ENCODE results near the gene PARD3B. TPM values are rescaled to one million over a fixed set of nuclear protein-coding genes. Genes with fewer than 3 reads are reported as not detected.

The PARD3B gene
- total RNA-seq, 2 experiments from 2014 or later = 0.23 to 0.53 TPM

DNA sequence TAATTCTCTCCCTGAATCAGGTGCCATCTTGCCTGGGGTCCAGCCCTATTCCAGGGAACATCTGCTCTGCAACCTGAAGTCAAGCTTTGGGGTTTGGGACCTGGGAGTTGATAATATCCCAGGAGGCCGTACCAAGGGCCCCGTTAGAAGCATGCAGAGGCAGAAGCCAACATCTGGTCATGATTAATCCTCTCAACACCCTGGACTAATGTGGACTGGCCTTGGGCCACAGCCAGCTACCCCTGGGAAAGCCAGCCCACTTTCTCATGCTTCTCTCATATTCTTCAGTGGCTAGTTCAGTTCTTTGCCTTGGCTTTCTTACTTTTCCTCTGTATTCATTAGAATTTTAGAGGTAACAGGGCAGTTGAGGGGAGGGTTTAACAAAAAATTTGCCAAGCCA, 621.5 kb downstream of the PARD3B start:
- ChIA-PET CTCF (no interaction called here), POLR2A (no interaction called here)
- Mint-ChIP-seq H3K27me3 (no peaks in the 10 kb centered on the region), H3K9me3 (no peaks in the 10 kb centered on the region), H3K4me3 (no peak overlapping the region), H3K4me1 (peaks cover 4% of the 10 kb centered on the region), H3K27ac (no peak overlapping the region), H3K36me3 (ENCODE audit: low read depth) (no peaks in the 10 kb centered on the region)
- no peak for DNase-seq

DNA sequence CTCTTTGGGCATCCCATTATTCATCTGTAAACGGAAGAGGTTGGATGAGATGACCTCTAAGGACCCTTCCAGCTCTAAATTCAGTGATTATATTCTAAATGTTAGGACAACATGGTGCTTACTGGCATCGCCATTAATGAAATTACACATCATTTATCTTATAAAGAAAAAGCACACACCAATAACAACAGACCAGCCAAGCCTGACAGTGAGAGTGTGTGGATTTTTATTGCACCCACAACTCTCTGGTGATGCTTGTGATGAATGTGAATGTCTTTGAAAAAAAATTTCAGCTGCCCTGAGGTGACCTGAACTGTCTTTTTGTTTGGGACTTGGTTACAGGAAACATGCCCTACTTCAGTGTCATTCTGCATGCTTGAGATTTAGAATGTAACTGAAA, 623.7 kb downstream of the PARD3B start:
- Mint-ChIP-seq H3K27me3 (no peaks in the 10 kb centered on the region), H3K9me3 (no peaks in the 10 kb centered on the region), H3K27ac (no peak overlapping the region), H3K4me3 (no peak overlapping the region), H3K4me1 (peaks cover 4% of the 10 kb centered on the region), H3K36me3 (ENCODE audit: low read depth) (no peaks in the 10 kb centered on the region)
- ChIA-PET POLR2A (no interaction called here), CTCF (interaction anchor here (1.0 kb wide), 1 partner anchor 10 kb away, joined by 4 read pairs; no protein-coding TSS in a partner anchor)
- DNase-seq = no peak

DNA sequence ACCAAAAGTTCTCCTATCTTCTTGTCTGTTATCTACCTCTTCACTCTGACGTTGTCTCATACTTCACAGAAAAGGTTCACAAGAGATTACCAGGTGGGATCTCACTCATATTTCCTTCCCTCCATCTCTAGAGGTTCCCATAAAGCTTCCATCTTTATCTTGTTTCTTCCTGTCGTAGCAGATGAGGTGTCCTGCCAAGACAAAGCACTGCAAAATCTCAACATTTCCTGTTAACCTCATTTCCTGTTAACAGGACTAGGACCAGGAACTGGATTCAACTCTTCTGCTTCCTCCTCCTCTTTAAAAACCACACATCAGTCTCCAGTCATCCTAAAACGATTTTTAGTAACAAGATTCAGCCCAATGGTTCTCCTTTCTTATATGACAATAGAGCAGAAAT, 624.2 kb downstream of the PARD3B start:
- H3K27ac Mint-ChIP-seq = no peak overlapping the region
- ChIA-PET POLR2A (no interaction called here), CTCF (interaction anchor here (1.0 kb wide), 1 partner anchor 10 kb away, joined by 4 read pairs; no protein-coding TSS in a partner anchor)
- H3K36me3 Mint-ChIP-seq (ENCODE audit: low read depth) = no peaks in the 10 kb centered on the region
- H3K9me3 Mint-ChIP-seq = no peaks in the 10 kb centered on the region
- H3K4me3 Mint-ChIP-seq = no peak overlapping the region
- DNase-seq = no peak
- H3K27me3 Mint-ChIP-seq = no peaks in the 10 kb centered on the region
- peaks cover 4% of the 10 kb centered on the region for H3K4me1 Mint-ChIP-seq

DNA sequence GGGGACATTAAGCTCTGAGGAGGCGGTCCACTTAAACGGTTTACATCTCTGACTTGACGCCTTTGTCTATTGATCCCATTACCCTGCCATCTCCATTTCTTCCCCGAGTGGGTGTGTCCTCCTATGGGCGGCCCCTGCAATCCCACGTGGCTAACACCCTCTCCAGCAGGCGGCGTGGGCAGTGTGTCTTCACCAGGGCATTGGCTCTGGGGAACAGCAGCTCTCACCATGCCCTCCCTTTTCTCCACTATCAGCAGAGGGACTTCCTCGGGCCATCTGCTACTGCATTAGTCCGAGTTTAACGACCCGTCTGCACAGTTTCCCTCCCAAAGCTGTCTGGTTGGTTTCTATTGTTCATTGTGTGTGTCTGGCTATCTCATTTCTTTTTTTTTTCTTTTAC, 625.1 kb downstream of the PARD3B start:
- Mint-ChIP-seq H3K27me3 (no peaks in the 10 kb centered on the region), H3K36me3 (ENCODE audit: low read depth) (no peaks in the 10 kb centered on the region), H3K4me1 (peaks cover 4% of the 10 kb centered on the region), H3K9me3 (no peaks in the 10 kb centered on the region), H3K27ac (no peak overlapping the region), H3K4me3 (no peak overlapping the region)
- DNase-seq = no peak
- POLR2A ChIA-PET = no interaction called here
- CTCF ChIA-PET = no interaction called here

DNA sequence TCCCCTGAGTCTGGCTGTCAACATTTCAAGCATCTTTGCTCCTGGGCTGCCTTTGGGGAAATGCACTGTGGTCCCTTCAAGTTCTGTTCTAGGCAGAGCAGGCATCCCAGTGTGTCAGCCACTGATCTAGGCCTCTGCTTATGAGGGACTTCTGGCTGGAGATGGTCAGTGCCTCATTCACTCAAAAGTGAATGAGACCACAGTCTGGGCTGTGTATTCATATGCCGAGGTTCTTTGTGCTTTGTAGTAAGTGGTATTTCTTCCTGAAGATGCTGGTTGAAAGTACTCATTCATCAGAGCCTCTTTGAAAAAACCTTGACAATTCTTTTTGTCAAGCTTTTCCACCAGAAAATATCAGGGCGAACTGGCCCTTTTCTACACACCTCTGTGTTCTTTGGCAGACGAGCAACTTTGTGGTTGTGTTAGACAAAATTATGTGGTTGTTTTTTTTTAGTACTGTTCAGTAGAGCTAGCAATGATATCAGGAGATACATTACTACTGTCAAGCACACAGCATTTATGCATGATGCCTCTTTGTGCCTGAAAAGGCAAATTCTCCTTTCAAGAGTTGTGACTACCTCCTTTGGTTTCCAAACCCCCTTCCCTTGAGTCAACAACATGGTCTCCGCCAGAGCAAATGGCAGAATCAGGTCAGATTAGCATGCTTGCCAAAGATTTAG, 626.1 kb downstream of the PARD3B start:
- Mint-ChIP-seq H3K4me1 (peaks cover 4% of the 10 kb centered on the region), H3K4me3 (no peak overlapping the region), H3K9me3 (no peaks in the 10 kb centered on the region), H3K27ac (no peak overlapping the region), H3K27me3 (no peaks in the 10 kb centered on the region), H3K36me3 (ENCODE audit: low read depth) (no peaks in the 10 kb centered on the region)
- ChIA-PET CTCF (no interaction called here), POLR2A (interaction anchor here (0.9 kb wide), 1 partner anchor 12 kb away, joined by 3 read pairs; no protein-coding TSS in a partner anchor)
- no peak for DNase-seq

DNA sequence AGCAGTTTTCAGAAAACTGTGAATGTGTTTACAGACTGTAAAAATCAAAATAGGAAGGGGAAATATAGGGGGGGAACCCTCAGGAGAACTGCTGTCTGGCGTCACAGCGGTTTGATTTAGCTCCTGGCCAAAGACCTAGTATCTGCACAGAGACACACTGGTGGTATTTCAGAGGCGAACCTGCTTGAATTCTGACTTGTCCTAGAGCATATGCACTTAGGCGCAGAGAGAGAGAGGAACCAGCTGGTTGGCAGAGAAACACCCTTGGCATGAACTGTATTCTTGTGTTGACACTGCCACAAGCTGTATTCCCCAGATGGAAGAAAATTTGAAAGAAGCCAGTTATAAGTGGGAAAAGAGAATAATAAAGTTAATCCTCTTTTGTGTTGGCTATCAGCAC, 630.6 kb downstream of the PARD3B start:
- H3K4me1 Mint-ChIP-seq = no peaks in the 10 kb centered on the region
- no peaks in the 10 kb centered on the region for H3K36me3 Mint-ChIP-seq (ENCODE audit: low read depth)
- CTCF ChIA-PET = no interaction called here
- no peaks in the 10 kb centered on the region for H3K27me3 Mint-ChIP-seq
- no peaks in the 10 kb centered on the region for H3K9me3 Mint-ChIP-seq
- no peak for DNase-seq
- no peak overlapping the region for H3K4me3 Mint-ChIP-seq
- no peak overlapping the region for H3K27ac Mint-ChIP-seq
- POLR2A ChIA-PET = no interaction called here

DNA sequence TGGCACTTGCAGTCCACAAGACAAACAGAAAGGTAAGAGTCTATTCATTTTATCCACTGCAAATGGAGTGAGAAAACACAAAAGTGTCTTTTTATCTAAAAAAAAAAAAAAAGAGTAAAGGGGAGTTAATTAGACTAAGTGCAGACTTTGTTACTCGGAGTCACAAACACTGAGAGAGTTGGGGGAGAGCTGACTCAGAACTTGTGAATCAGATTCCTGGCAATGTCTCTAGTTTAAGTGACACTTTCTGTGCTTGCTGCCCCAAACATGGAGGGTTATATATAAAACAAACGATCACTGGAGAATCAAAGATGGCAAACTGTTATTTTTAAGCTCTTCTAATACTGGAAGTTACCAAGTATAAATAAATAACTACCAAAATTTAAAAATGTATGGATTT, 631.3 kb downstream of the PARD3B start:
- Mint-ChIP-seq H3K36me3 (ENCODE audit: low read depth) (no peaks in the 10 kb centered on the region), H3K27ac (no peak overlapping the region), H3K9me3 (no peaks in the 10 kb centered on the region), H3K4me3 (no peak overlapping the region), H3K4me1 (no peaks in the 10 kb centered on the region), H3K27me3 (no peaks in the 10 kb centered on the region)
- ChIA-PET POLR2A (no interaction called here), CTCF (no interaction called here)
- no peak for DNase-seq

DNA sequence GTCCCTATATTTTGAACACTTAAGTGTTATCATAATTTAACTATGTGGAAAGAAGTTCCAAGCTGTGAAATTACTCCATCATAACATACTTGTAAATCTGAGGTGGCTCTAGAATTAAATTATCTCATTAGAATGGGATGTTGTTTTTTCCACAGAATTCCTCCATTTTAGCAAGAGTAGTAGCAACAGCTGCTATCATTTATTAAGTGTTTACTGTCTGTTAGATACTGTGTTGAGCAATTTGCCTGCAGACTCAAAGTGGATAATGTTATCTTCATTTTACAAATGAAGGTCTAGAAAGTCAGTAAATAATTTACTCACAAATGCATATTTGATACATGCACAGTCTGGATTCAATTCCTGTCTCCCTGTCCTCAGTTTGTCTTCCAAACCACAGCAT, 632.3 kb downstream of the PARD3B start:
- ChIA-PET POLR2A (no interaction called here), CTCF (no interaction called here)
- Mint-ChIP-seq H3K27me3 (no peaks in the 10 kb centered on the region), H3K4me3 (no peak overlapping the region), H3K27ac (no peak overlapping the region), H3K9me3 (no peaks in the 10 kb centered on the region), H3K36me3 (ENCODE audit: low read depth) (no peaks in the 10 kb centered on the region), H3K4me1 (no peaks in the 10 kb centered on the region)
- DNase-seq = no peak

DNA sequence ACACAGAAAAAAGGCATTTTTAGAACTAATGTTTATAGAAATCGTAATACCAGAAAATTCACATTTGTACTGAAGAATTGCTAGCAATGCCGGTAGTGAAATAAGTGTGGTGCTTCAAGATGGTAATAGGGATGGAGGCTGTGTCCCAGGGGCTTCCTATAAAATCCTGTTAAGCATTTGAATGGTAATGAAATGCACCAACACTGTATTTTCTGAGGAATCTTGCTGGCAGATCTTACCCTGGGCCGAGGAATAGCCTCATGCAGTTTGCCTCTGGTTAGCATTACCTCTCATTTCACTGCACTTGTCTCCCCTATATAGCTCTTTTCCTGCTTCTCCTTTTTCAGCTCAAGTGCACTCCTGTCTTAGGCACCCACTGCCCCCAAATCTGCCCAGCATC, 635.5 kb downstream of the PARD3B start:
- Mint-ChIP-seq H3K36me3 (ENCODE audit: low read depth) (no peaks in the 10 kb centered on the region), H3K27me3 (no peaks in the 10 kb centered on the region), H3K27ac (no peak overlapping the region), H3K4me1 (no peaks in the 10 kb centered on the region), H3K9me3 (no peaks in the 10 kb centered on the region), H3K4me3 (no peak overlapping the region)
- POLR2A ChIA-PET = no interaction called here
- DNase-seq = no peak
- CTCF ChIA-PET = no interaction called here

DNA sequence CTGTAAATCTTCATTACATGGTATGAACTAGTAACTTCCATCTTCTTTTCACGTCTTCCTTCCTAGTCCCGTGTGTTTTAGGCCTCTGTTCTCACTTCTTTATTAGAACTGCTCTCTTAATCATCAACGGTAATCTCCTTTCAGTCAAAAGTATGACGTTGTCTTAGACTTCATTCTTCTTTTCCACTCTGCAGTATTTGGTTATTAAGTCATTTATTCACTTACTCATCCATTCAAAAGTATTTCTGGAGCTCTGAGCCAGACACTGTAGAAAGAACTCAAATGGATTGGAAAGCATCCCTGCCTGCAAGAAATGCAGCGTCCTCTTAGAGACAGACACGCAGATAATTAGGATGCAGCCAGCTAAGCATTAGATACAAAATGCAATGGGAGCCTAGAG, 642.5 kb downstream of the PARD3B start:
- H3K4me3 Mint-ChIP-seq = no peak overlapping the region
- no peaks in the 10 kb centered on the region for H3K4me1 Mint-ChIP-seq
- DNase-seq = no peak
- H3K9me3 Mint-ChIP-seq = no peaks in the 10 kb centered on the region
- no peak overlapping the region for H3K27ac Mint-ChIP-seq
- H3K36me3 Mint-ChIP-seq (ENCODE audit: low read depth) = no peaks in the 10 kb centered on the region
- ChIA-PET CTCF (no interaction called here), POLR2A (no interaction called here)
- H3K27me3 Mint-ChIP-seq = no peaks in the 10 kb centered on the region

DNA sequence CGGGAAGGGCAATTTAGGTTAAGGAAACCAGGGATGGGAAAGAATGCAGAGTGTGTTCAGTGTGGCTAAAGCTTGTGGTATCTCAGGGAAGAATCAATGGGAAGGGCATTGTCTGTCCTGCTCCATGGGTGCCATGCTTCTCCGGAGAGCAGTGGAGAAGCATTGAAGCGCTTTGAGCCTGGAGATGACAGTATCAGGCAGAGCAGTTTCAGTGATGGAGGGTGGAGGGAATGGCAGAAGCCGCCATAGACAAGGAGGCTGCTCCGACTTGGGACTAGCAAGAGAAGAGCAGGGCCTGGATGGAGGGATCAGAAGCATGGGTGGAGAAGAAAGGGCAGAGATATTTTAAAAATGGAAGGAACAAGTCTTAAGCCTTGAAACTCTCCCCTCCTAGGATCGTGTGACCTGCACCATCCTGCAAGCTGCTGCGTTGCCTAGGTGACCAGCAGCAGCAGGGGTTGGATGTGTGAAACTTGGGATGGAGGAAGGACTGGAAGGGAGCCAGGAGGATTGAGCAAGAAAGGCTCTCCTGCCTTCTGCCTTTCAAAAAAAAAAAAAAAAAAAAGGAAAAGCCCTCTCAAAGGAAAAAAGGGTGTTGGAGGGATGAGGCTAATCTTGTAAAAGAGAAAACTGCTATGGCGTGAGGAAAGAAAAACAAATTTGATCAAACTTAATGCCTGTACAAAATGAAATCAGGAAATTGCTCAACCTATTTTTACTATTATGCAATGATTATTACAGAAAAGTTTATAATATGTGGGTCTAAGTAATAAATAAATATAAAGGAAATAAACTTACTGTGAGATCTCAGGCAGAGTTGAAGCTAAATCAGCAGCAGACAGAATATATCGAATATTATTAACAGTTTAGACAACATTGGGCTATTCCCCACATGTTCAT, 643.2 kb downstream of the PARD3B start:
- H3K4me1 Mint-ChIP-seq = no peaks in the 10 kb centered on the region
- H3K9me3 Mint-ChIP-seq = no peaks in the 10 kb centered on the region
- CTCF ChIA-PET = no interaction called here
- POLR2A ChIA-PET = no interaction called here
- no peaks in the 10 kb centered on the region for H3K27me3 Mint-ChIP-seq
- H3K27ac Mint-ChIP-seq = no peak overlapping the region
- DNase-seq = no peak
- no peak overlapping the region for H3K4me3 Mint-ChIP-seq
- H3K36me3 Mint-ChIP-seq (ENCODE audit: low read depth) = no peaks in the 10 kb centered on the region

DNA sequence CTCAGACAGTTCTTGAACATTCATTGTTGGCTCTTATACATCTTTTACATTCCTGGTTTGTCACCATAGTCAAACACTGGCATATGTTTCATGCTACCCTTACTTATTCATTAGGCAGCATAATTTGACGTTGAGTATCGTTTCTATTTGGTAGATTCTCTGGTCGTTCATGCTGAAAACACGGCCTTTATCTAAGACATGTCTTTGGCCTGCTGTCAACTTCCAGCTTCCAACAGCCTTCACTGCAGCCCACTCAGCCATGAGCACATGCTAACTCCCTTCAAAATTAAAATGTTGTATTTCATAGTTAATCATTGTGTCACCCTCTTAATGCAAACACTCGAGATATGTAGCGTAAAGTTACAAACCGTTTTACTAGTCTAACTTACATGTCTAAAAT, 644.0 kb downstream of the PARD3B start:
- no peak for DNase-seq
- Mint-ChIP-seq H3K9me3 (no peaks in the 10 kb centered on the region), H3K27ac (no peak overlapping the region), H3K27me3 (no peaks in the 10 kb centered on the region), H3K4me3 (no peak overlapping the region), H3K4me1 (no peaks in the 10 kb centered on the region), H3K36me3 (ENCODE audit: low read depth) (no peaks in the 10 kb centered on the region)
- POLR2A ChIA-PET = no interaction called here
- CTCF ChIA-PET = no interaction called here

DNA sequence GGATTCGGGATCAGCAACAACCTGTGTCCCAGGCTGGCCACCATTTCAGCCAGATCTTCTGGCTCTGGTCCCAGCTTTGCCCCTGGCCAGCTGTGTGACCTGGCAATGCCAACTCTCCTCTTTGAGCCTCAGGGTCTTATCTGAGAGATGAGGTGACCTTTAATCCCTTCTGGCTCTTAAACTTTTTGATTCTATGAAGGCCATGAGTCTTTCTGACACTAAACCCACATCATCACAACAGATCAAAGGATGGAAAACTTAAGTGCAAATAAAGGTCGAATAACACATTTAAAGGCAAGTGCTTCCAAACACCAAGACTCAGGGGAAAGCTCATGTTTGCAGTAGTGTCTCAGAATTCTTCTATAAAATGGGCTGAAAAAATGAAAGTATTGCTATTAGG, 645.3 kb downstream of the PARD3B start:
- ChIA-PET CTCF (no interaction called here), POLR2A (no interaction called here)

More for the DNA sequence above, 645.3 kb downstream of the PARD3B start:
- Mint-ChIP-seq H3K27me3 (no peaks in the 10 kb centered on the region), H3K27ac (no peak overlapping the region), H3K9me3 (no peaks in the 10 kb centered on the region), H3K36me3 (ENCODE audit: low read depth) (no peaks in the 10 kb centered on the region), H3K4me1 (no peaks in the 10 kb centered on the region), H3K4me3 (no peak overlapping the region)
- DNase-seq = no peak
